Fibroblast of the aortic adventitia (primary cell): Measurements from ENCODE around the gene PRDM5. TPM values are rescaled to one million over a fixed set of nuclear protein-coding genes. Genes with fewer than 3 reads are reported as not detected.

ENCODE experiments used
- DNase-seq: peaks from one replicate; pipeline ENCODE4 v3.0.0-alpha.2; 2010; ENCODE audit warnings: low read depth
- H3K4me3 ChIP-seq: 2 replicates; pipeline ENCODE4 v1.5.1; 2011; ENCODE audit warnings: low read depth, mild to moderate bottlenecking, control low read depth, low read length, moderate library complexity
- CTCF ChIP-seq: IDR thresholded peaks from 2 replicates; pipeline ENCODE4 v1.5.1; 2011; ENCODE audit warnings: mild to moderate bottlenecking, low read length, control low read depth, inconsistent platforms; ENCODE audit not compliant: insufficient read depth
- total RNA-seq: library from RNA; depleted of rRNA; stranded (reverse); fragments of >200 nt; gene quantifications from 2 replicates; pipeline ENCODE4 v1.2.3, GENCODE V29; 2012; ENCODE audit warnings: low replicate concordance

The PRDM5 gene
- total RNA-seq, 1 donor: 25.8 TPM

DNA sequence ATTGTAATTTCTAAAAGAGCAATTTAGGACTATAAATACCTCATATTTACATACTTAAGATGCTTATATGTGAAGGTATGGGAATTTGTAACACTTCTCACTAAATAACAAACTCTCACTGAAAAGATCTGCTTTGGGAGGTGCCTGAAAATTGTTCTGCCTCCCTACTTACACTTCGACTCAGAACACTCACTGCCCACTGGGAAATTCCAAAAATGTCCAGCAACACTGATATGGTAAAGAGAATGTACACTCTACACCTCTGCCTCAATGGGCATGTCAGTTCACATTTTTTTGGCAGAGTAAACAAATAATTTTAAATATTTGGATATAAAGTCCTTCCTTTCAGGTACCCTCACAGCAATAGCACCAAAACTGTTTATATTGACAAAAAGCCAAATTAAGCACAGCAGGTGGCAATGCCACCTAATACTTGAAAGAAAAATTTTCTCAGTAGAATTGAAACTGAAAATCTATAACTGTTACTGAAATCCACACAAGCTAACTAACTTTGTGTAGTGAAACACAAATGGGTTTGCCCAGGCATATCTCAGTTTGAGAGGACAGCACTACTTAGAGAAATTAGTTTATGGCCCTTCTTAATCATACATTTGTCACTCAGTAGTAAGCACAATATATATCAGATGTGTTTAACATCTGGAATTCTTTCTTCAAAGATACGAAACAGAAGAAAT lies 67.1 kb downstream of the PRDM5 start:
- no peak overlapping the region for H3K4me3 ChIP-seq
- no peak for DNase-seq
- no peak for TF ChIP-seq CTCF

GRCh38 chr4:120853161-120853935 lies 69.2 kb downstream of the PRDM5 start:
- DNase-seq: peak; percentile 80

DNA sequence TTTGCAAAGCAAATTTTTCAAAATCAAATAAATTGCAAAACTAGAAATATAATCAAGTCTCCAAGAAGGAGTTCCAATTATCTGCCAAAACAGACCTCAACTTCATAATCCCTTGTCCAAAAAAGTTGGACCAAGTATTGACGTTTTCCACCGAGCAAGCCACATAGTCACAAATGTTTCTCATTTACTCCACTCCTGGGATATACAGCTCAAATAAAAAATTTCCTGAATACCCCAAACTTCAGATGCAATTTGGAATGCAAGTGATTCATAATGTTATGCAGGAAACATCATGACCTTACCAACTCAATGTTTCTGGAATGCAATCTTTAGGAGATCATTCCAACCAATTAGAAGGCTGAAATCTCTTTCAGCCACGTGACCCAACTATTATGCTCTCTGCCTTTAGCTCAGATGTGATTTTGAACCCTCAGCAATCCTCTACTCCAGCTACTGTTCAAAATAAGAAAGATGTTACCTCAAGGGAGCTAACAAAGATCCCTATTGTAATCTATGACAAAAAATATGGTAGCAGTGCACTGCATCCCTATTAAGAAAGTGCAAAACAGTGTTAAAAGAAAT lies 72.4 kb downstream of the PRDM5 start:
- peak; percentile 73 for DNase-seq
- no peak for TF ChIP-seq CTCF
- H3K4me3 ChIP-seq: no peak overlapping the region

More at GRCh38 chr4:120853161-120853935, 69.2 kb downstream of the PRDM5 start:
- no peak overlapping the region for H3K4me3 ChIP-seq
- no peak for TF ChIP-seq CTCF

DNA sequence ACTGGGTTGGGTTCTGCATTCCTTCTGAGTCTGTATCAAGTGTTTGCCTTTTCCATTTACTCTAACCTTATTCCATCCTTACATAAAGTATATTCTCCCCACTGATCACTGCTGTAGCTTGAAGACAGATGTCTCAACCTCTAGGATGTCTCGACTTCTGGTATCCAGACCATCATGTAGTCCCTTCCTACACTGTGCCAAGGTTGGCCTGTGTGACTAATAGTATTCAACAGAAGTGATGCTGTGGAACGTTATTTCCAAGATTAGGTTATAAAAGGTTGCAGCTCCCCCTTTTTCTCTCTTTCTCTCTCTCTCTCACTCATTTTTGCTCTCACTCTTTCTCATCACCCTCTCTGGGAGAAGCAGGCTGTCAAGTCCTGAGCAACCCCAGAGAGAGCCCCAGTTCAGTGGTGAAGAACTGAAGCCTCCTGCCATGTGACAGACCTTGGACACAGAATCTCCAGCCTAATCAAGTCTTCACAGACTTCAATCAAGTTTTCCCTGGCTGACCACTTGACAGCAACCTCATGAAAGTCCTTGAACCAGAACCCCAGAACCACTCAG lies 75.4 kb downstream of the PRDM5 start:
- H3K4me3 ChIP-seq: no peak overlapping the region
- no peak for DNase-seq
- no peak for TF ChIP-seq CTCF

DNA sequence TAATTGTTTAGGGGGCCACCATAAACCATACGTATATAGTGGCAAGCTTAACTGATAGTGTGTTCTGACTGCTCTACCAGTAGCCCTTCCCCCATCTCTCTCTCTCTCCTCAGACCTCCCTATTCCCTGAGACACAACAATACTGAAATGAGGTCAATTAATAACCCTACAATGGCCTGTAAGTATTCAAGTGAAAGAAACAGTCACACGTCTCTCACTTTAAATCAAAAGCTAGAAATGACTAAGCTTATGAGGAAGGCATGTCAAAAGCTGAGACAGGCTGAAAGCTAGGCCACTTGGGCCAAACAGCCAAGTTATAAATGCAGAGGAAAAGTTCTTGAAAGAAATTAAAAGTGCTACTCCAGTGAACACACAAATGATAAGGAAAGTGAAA lies 78.0 kb downstream of the PRDM5 start:
- no peak for DNase-seq
- H3K4me3 ChIP-seq: no peak overlapping the region
- no peak for TF ChIP-seq CTCF

DNA sequence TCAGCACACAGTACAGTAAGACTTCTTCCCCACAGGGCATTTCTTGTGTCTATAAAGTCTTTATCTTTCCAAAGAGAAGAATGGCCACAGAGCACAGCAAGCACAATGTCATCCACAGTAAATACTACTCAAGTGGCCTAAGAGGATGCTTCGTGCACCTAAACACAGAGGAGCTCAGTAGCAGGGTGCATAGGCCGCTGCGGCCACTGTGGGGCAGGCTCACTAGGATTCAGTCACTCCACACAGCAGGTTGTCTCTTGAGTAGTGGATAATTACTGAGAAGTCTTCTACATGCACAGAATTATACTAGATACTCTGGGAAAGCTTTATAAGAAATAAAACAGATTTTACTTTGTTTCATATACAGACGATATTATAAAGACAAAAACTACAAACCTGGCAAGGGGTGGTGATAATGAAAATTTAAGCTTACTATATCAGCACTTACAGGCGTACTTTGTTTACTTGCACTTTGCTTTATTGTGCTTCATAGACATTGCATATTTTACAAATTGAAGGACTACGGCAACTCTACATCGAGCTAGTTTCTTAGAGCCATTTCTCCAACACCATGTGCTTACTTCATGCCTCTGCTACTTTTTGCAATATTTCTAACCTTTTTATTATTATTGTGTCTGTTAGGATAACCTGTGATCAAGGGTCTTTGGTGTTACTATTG lies 78.5 kb downstream of the PRDM5 start:
- DNase-seq: no peak
- TF ChIP-seq CTCF: peak; percentile 12
- no peak overlapping the region for H3K4me3 ChIP-seq
